ENCODE data around the gene MRPL39. TPM values are rescaled to one million over a fixed set of nuclear protein-coding genes. Genes with fewer than 3 reads are reported as not detected.

Gene MRPL39
- total and polyA plus RNA-seq, 2 donors (not counting 1 experiment from before 2014, with no cell fraction given), result 10.1 to 19.7 TPM

DNA sequence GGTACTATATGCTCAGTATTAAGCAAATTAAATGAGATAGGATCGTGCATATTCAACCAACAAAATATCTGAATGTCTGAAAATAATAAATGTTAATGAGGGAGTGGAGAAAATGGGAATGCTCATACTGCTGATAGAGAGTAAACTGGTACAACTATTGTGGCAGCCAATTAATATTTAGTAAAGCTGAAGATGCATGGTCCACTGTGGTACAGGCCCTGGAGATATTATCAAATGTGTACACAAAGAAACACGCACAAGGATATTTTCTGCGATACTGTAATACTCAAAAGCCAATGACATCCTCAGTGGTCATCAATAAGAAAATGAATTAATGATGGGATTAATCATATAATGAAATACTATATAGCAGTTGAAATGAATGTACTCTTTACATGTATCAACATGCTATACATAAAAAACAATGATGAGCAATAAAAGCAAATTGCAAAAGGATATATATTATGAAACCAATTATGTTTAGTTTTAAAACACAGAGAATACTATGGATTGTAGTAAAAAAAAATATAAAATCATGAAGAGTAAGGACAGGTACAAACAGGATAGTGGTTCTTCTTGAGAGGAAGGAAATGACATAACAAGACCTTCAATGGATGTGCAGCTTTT, 25.0 kb downstream of the MRPL39 start:
- CTCF ChIA-PET, result no interaction called here
- Mint-ChIP-seq H3K4me3 (no peak overlapping the region), H3K27ac (no peak overlapping the region), H3K9me3 (ENCODE audit: insufficient read depth) (no peaks in the 10 kb centered on the region), H3K4me1 (peaks cover 27% of the 10 kb centered on the region), H3K27me3 (no peaks in the 10 kb centered on the region)
- ATAC-seq (ENCODE audit: low read depth), result no peak
- no peak for TF ChIP-seq EZH2 (IDR thresholded peaks at IDR 0.05; ENCODE audit: borderline replicate concordance, insufficient read depth, low read depth, low read length, poor library complexity, severe bottlenecking)
- TF ChIP-seq, protein P1, sequence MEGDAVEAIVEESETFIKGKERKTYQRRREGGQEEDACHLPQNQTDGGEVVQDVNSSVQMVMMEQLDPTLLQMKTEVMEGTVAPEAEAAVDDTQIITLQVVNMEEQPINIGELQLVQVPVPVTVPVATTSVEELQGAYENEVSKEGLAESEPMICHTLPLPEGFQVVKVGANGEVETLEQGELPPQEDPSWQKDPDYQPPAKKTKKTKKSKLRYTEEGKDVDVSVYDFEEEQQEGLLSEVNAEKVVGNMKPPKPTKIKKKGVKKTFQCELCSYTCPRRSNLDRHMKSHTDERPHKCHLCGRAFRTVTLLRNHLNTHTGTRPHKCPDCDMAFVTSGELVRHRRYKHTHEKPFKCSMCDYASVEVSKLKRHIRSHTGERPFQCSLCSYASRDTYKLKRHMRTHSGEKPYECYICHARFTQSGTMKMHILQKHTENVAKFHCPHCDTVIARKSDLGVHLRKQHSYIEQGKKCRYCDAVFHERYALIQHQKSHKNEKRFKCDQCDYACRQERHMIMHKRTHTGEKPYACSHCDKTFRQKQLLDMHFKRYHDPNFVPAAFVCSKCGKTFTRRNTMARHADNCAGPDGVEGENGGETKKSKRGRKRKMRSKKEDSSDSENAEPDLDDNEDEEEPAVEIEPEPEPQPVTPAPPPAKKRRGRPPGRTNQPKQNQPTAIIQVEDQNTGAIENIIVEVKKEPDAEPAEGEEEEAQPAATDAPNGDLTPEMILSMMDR (IDR thresholded peaks at IDR 0.05), result no peak
- no peaks in the 10 kb centered on the region for H3K9me3 ChIP-seq (ENCODE audit: control extremely low read depth in 1 of 3, control insufficient read depth in 2 of 3, insufficient read depth in 1 of 3, low read length in 2 of 3)
- intact Hi-C loops (cut with micrococcal nuclease), result loop anchor here (2.0 kb wide), 1 partner anchor 13 kb away; no protein-coding TSS in a partner anchor
- POLR2A ChIA-PET, result no interaction called here
- no peak overlapping the region for H2AFZ ChIP-seq (ENCODE audit: insufficient read depth, low read depth, low read length, poor library complexity, severe bottlenecking)
- no peaks in the 10 kb centered on the region for H3K79me2 ChIP-seq (ENCODE audit: control insufficient read depth, insufficient read depth, low read length)
- H3K27me3 ChIP-seq (replicated peaks in 1 of 4; ENCODE audit: control extremely low read depth in 1 of 4, control insufficient read depth in 3 of 4, insufficient read depth in 4 of 4, low read length in 3 of 4), result no peaks in the 10 kb centered on the region
- H3K4me3 ChIP-seq (ENCODE audit: control extremely low read depth in 1 of 5, extremely low read depth in 1 of 5, insufficient read depth in 1 of 5, low read depth in 2 of 5, low read length in 4 of 5), result no peak overlapping the region
- no peak overlapping the region for H3K4me2 ChIP-seq (replicated peaks; ENCODE audit: low read depth, low read length, poor library complexity, severe bottlenecking)
- no peak overlapping the region for H3K9ac ChIP-seq (ENCODE audit: low read length)
- no peaks in the 10 kb centered on the region for H4K20me1 ChIP-seq (ENCODE audit: control insufficient read depth, insufficient read depth, low read length, poor library complexity, severe bottlenecking)
- DNase-seq, result no peak
- H3K27ac ChIP-seq (ENCODE audit: low read length in 2 of 2), result peak overlapping the region in 1 of 2 donors; percentile 65
- H3K36me3 ChIP-seq (replicated peaks in 1 of 2; ENCODE audit: control extremely low read depth in 1 of 2, control insufficient read depth in 1 of 2, extremely low read depth in 1 of 2, insufficient read depth in 2 of 2, low read length in 1 of 2), result peaks cover 9 to 13% of the 10 kb centered on the region in 2 experiments
- H3K4me1 ChIP-seq (ENCODE audit: control insufficient read depth in 2 of 2, insufficient read depth in 2 of 2, low read length in 2 of 2), result peaks cover 0 to 7% of the 10 kb centered on the region in 2 donors
- no CpG with 5 or more reads among the region's 3 CpGs for WGBS (ENCODE audit: insufficient coverage)

DNA sequence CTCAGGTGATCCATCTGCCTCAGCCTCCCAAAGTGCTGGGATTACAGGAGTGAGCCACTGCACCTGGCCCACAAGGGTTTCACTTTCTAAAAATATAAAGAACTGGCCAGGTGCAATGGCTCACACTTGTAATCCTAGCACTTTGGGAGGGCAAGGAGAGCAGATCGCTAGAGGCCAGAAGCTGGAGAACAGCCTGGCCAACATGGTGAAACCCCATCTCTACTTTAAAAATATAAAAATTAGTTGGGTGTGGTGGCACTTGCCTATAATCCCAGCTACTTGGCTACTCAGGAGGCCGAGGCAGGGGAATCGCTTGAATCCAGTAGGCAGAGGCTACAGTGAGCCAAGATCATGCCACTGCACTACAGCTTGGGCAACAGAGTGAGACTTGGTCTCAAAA, 25.7 kb downstream of the MRPL39 start:
- peaks cover 28% of the 10 kb centered on the region for H3K4me1 Mint-ChIP-seq
- H3K9ac ChIP-seq (ENCODE audit: low read length), result no peak overlapping the region
- H3K4me3 Mint-ChIP-seq, result no peak overlapping the region
- no peaks in the 10 kb centered on the region for H3K9me3 Mint-ChIP-seq (ENCODE audit: insufficient read depth)
- TF ChIP-seq, protein P1 (IDR thresholded peaks at IDR 0.05), result no peak
- TF ChIP-seq EZH2 (IDR thresholded peaks at IDR 0.05; ENCODE audit: borderline replicate concordance, insufficient read depth, low read depth, low read length, poor library complexity, severe bottlenecking), result no peak
- H3K27me3 ChIP-seq (replicated peaks in 1 of 4; ENCODE audit: control extremely low read depth in 1 of 4, control insufficient read depth in 3 of 4, insufficient read depth in 4 of 4, low read length in 3 of 4), result no peaks in the 10 kb centered on the region
- H3K27ac Mint-ChIP-seq, result no peak overlapping the region
- H3K4me1 ChIP-seq (ENCODE audit: control insufficient read depth in 2 of 2, insufficient read depth in 2 of 2, low read length in 2 of 2), result peaks cover 0 to 7% of the 10 kb centered on the region in 2 donors
- 100% methylated on average over 1 of the region's 3 CpGs for WGBS (ENCODE audit: insufficient coverage)
- ChIA-PET POLR2A (no interaction called here), CTCF (no interaction called here)
- H2AFZ ChIP-seq (ENCODE audit: insufficient read depth, low read depth, low read length, poor library complexity, severe bottlenecking), result no peak overlapping the region
- H4K20me1 ChIP-seq (ENCODE audit: control insufficient read depth, insufficient read depth, low read length, poor library complexity, severe bottlenecking), result no peaks in the 10 kb centered on the region
- H3K79me2 ChIP-seq (ENCODE audit: control insufficient read depth, insufficient read depth, low read length), result peaks cover 3% of the 10 kb centered on the region
- no peak overlapping the region for H3K4me3 ChIP-seq (ENCODE audit: control extremely low read depth in 1 of 5, extremely low read depth in 1 of 5, insufficient read depth in 1 of 5, low read depth in 2 of 5, low read length in 4 of 5)
- peaks cover 8 to 9% of the 10 kb centered on the region in 2 experiments for H3K36me3 ChIP-seq (replicated peaks in 1 of 2; ENCODE audit: control extremely low read depth in 1 of 2, control insufficient read depth in 1 of 2, extremely low read depth in 1 of 2, insufficient read depth in 2 of 2, low read length in 1 of 2)
- no peaks in the 10 kb centered on the region for H3K27me3 Mint-ChIP-seq
- no peak overlapping the region for H3K27ac ChIP-seq (ENCODE audit: low read length in 2 of 2)
- H3K4me2 ChIP-seq (replicated peaks; ENCODE audit: low read depth, low read length, poor library complexity, severe bottlenecking), result no peak overlapping the region
- DNase-seq, result no peak
- ATAC-seq (ENCODE audit: low read depth), result no peak
- intact Hi-C loops (cut with micrococcal nuclease), result no loop called here
- no peaks in the 10 kb centered on the region for H3K9me3 ChIP-seq (ENCODE audit: control extremely low read depth in 1 of 3, control insufficient read depth in 2 of 3, insufficient read depth in 1 of 3, low read length in 2 of 3)

All from B cell (primary cell).